Measurements from ENCODE around the gene SMARCD3.

SMARCD3 gene

GRCh38 chr7:151248346-151249033 is at the start of gene SMARCD3:
TSS of gene SMARCD3 (minus strand) at chr7:151248694. CDS start at chr7:151248562, 132 bp downstream.
- DNase-seq: peak; percentile 59

DNA sequence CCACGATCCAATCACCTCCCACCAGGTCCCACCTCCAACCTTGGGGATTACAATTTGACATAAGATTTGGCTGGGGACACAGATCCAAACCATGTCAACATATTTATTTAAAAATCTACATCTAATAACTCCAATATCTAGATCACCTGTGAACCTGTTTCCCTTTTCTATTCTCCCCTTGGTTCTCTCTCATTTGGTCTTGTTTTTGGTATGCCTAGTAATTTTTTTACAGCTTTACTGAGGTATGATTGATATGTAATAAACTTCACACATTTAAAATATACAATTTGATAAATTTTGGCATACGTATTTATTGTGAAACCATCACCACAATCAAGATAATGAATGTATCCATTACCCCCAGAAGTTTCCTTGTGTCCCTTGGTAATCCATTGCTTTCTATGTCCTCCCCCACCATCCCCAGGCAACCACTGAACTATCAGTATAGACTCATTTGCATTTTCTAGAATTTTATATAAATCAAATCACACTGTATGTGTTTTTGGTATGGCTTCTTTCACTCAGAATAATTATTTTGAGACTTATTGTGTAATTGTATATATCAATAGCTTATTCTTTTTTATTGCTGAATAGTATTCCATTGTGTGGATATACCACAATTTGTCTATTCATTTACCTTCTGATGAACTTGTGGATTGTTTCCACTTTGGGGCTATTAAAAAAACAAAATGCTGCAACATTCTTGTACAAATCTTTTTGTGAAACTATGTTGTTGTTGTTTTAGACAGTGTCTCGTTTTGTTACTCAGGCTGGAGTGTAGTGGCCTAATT is 47.9 kb upstream of the SMARCD3 start:
- no peak for DNase-seq

DNA sequence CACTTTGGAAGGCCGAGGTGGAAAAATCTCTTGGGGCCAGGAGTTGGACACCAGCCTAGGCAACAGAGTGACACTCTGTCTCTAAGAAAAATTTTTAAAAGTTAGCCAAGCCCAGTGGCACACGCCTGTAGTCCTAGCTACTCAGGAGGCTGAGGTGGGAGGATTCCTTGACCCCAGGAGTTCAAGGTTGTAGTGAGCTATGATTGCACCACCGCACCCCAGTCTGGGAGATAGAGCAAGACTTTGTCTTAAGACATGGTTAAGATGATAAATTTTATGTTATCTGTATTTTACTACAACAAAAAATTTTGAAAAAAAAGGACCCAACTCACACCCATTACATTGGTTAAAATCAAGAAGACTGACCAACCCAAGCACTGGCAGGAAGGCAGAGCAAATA is 44.4 kb upstream of the SMARCD3 start:
- DNase-seq: no peak

DNA sequence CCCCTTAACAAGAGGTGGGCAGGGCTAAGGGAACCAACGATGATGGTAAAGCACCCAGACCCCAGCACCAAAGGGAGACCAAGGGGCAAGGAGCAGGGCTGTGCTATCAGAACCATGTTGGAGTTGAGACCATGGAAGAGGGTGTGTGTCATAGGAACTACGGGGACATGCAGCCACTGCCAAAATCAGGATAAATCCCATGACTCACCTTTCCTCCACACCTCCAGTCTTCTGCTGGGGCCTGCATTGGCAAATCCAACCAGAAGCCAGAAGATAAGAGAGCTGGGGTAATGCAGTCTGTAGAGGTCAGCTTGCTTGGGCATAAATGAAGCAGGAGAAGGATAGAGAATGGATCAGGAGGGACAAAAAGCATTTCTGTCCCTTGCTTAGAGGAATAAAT is 42.7 kb upstream of the SMARCD3 start:
- DNase-seq: no peak

GRCh38 chr7:151290355-151290760 is 41.9 kb upstream of the SMARCD3 start:
- no peak for DNase-seq

- DNase-seq: no peak
These were observed 41.4 kb upstream of the SMARCD3 start for GRCh38 chr7:151289891-151290290.

DNA sequence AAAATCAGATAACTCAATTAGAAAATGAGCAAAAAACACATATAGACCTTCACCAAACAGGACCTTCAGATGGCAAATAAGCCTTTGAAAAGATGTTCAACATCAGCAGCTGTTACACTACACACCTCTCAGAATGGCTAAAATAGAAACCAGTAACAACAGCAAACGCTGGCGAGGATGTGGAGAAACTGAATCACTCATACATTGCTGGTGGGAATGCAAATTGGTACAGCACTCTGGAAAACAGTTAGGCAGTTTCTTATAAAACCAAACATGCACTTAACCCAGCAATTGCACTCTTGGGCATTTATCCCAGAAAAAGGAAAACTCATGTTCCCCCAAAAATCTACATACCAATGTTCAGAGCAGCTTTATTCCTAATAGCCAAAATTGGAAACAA is 37.7 kb upstream of the SMARCD3 start:
- DNase-seq: no peak

DNA sequence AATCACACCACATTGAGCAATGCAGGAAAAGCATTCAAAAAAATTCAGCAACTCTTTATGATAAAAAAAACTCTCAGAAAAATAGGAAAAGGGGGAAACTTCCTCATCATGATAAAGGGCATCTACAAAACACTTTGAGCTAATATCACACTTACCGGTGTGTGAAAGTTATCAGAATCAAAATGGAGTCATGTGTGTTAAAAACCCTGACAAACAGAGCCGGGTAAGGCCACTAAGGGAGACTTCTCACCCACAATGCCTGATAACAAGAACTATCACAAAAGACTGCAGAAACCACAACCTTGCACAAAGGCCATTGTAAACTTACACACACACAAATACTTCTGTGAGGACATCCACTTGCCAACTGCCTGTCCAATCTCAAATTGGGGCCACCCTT is 34.8 kb upstream of the SMARCD3 start:
- DNase-seq: no peak

DNA sequence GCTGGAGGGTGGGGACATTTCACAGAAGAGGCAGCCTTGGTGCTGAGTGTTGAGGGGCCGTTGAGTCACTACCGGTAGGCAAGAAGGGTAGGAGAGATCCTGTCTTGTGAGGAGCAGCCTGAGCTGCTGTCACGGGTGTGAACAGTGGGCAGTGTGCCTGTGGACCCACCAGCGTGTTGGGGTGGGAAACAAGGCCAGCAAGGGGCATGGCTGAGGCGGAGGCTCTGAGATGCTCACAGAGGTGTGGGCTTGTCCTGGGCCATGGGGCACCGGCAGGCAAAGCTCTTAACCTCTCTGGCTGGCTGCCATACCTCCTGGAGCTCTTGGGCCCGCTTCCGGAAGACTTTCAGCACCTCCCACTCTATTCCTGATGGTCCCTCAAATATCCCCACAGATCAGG is 33.6 kb upstream of the SMARCD3 start:
- DNase-seq: no peak

- DNase-seq: no peak
These were observed 33.2 kb upstream of the SMARCD3 start for GRCh38 chr7:151281686-151282085.

DNA sequence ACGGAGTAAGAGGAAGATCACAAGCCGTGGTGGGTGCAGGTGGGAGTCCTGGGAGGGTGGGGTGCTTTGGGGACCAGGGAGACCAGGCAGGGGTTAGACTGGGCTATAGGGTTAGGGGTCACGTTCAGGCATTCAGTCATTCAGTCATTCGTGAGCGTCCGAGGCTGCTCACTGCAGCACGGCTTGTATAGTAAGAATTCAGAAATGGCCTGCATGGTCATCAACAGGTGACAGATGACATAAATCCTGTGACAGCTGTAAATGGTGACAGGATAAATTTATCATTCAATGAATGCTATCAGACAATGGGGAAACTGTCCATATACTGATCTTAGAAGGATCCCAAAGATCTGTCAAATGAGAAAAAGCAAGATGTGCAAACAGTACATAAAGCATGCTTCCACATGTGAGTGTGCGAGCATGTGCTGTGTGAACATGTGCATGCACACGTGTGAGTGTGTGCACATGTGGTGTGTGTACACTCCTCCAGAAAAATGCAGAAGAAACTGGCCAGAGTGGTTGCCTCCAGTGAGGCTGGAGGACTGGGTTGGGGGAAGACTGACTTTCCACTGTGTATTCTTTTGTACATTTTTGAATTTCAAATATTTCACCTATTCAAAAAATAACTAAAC is 32.0 kb upstream of the SMARCD3 start:
- no peak for DNase-seq

- DNase-seq: no peak
These were observed 31.4 kb upstream of the SMARCD3 start for GRCh38 chr7:151279868-151280267.

DNA sequence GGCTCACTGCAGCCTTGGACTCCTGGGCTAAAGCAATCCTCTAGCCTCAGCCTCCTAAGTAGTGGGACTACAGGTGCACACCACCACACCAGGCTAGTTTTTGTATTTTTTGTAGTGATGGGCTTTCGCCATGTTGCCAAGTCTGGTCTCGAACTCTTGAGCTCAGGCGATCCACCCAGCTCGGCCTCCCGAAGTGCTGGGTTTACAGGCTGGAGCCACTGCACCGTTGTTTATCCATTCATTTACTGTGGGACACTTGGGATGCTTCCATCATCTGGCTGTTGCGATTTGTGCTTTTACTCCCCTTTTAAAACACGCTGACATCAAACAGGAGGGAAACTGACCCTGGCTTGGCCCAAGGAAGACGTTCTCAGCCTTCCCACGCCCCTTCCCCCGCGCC is 30.5 kb upstream of the SMARCD3 start:
- DNase-seq: no peak

GRCh38 chr7:151277631-151278030 is 29.1 kb upstream of the SMARCD3 start:
- DNase-seq: no peak

- DNase-seq: peak; percentile 64
These were observed 28.4 kb upstream of the SMARCD3 start for GRCh38 chr7:151276666-151277590.

DNA sequence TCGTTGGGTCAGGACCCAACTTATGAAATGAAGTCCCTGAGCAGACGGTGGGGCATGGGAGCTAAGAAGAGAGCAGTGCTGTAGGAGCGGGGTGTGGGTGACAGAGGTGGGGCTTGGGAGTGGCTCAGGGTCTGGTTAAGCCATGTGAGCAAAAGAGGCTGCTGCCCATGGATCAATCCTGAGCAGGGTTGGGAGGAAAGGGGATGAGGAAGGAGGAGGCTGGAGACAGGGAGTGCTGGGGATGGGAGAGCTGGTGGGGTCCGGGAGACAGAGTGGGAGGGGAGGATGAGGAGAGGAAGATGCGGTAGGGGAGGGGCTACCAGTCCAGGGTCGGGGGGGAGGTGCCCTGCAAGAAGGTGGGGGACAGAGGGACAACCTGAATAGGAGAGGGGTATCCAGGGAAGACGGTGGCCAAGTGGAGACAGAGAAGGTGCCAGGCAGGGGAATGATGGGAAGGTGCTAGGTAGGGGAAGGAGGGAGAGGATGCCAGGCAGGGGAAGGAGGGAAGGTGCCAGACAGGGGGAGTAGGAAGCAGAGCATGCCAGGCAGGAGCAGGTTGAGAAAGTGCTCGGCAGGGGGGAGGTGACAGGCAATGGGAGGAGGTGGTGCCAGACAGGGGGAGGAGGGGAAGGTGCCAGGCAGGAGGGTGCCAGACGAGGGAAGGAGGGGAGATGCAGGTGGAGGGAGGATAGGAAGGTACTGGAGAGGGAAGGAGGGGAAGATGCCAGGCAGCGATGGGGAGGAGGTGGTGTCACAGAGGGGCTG is 27.5 kb upstream of the SMARCD3 start:
- DNase-seq: peak; percentile 22

DNA sequence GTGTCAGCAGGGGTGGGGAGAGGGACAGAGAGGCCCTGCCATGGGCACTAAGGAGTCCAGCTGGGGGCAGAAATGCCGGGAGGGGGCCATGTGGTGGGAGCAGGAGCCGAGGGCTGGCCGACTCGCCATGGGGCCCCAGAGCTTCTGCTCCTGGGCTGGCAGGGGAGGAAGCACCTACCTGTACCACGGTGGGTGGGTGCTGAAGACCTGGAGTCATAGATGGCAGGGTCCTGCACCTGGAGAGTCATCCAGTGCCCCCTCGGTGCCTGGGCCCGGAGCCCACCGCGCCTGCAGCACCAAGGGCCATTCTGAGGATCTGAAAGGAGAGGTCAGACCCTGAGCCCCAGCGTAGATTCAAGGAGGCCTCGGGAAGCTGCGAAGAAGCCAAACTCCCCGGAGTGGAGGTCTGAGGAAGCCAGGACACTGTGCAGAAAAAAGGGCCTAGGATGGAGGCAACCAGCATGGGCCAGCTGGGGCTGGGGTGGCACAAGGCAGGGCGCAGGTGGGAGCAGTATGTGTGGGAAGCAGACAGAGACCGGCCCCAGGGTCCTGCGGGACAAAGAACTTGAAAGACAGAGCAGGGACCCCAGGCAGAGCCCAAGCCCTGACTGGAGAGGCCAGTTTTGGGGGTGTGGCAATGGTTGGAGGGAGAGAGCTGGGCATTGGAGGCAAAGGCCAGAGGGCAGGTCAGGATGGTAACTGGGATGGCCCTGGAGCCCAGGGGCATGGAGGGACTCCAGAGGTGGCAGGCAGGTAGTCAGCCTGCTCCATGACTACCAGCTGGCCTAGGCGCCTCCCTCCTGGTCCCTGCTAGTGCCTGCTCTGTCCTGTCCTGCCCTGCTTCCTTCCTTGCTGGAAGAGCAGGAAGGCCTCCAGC is 26.7 kb upstream of the SMARCD3 start:
- no peak for DNase-seq

DNA sequence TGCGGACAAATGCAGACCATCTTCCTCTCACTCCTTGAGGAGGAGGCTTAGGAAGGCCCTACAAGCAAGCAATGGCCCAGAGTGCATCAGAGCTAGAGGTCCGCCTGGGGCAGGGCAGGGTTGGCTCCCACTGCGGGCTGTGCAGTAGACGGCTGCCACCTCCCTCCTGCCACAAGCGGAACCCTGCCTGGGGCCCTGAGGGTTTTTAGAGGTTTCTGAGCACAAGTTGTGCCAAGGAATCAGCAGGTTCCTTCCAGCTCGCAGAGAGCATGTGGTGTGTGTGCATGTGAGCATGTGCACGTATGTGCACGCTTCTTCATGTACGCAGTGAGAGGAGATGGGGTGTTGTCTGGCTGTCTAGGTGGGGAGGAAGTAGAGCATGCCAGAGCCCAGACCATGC is 25.9 kb upstream of the SMARCD3 start:
- DNase-seq: no peak

- no peak for DNase-seq
These were observed 25.3 kb upstream of the SMARCD3 start for GRCh38 chr7:151273651-151274390.

DNA sequence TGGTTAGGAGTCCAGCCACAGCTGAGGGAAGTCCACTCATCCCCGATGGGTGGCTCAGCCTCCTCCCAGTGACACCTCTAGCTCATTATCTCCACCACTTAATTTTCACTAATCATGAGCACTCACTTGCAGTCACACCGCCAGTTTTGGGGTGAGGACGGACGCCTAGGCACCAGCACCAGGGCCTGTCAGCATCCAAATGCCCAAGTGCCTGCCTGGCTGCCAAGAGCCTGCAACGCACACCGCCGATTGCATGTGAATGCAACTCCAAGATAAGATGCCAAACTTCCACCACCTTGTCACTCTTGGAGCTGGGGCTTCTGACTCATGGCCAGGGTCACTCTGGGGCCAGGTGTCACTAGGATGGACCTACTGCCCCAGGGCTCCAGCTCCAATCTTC is 24.4 kb upstream of the SMARCD3 start:
- no peak for DNase-seq
